A172 (cell line): ENCODE measurements around the gene FGD3. TPM values are rescaled to one million over a fixed set of nuclear protein-coding genes. Genes with fewer than 3 reads are reported as not detected.
"Not testable (repeated sequence)": the region's sequence is repeated elsewhere in the genome, so short reads cannot be mapped to it uniquely, and the experiment has no call there.

ENCODE experiments used
- DNase-seq: peaks from one replicate; pipeline ENCODE4 v3.0.0-alpha.2; 2015; ENCODE audit warnings: low spot score
- total RNA-seq: library from RNA; depleted of rRNA; stranded (reverse); fragments of >200 nt; shearing (Covaris generic); gene quantifications from 2 replicates; pipeline ENCODE4 v1.2.3, GENCODE V29; 2014

The FGD3 gene
- total RNA-seq, 1 experiment from 2014 or later: 0.10 TPM

DNA sequence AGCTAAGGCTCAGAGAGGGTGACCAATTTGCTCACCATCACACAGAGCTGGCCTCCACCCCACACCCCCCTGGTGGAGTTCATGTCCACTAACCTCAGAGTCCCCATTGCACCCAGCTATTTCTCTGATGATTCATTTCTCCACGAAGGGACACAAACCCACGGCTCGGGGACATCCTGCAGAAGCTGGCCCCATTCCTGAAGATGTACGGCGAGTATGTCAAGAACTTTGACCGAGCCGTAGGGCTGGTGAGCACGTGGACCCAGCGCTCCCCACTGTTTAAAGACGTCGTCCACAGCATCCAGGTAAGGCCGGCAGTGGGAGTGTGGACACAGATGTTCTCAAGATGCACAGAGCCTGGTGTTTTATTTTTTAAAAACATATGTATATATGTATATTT is 58.6 kb downstream of the FGD3 start:
- DNase-seq: no peak

DNA sequence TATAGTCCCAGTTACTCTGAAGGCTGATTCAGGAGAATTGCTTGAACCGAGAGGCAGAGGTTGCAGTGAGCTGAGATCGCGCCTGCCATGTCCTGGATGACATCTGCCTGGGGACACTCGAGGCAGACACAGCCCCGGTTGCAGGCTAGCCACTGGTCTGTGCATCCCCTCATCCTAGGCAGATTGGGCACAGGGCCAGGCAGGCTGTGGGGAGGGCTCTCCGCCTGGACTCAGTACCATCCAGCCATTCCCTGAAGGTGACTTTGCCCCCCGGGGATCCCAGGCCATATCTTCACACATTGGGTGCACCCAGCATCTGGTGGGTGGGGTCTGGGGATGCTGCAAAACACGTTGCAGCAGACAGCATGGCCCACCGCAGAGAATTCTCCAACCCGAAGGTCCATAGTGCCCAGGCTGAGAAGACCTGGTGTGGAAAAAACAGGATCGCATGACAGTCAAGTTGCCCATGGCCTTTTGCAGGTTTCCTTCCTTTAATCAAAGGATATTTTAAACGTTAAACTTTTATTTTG is 60.3 kb downstream of the FGD3 start:
- no peak for DNase-seq

DNA sequence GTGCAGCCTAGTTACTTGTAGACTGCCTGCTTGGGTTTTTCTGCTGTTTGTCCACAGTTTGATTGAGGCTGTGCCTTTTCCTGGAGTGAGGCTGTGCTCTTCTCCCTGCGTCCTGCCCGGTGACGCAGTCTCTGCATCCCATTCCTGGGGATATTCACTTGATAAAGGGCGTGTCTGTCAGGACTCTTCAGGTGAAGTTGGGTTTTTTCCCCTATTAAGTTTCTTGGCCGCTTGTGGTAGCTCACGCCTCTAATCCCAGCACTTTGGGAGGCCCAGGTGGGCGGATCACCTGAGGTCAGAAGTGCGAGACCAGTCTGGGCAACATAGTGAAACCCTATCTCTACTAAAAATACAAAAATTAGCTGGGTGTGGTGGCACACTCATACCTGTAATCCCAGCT is 61.1 kb downstream of the FGD3 start:
- DNase-seq: no peak

DNA sequence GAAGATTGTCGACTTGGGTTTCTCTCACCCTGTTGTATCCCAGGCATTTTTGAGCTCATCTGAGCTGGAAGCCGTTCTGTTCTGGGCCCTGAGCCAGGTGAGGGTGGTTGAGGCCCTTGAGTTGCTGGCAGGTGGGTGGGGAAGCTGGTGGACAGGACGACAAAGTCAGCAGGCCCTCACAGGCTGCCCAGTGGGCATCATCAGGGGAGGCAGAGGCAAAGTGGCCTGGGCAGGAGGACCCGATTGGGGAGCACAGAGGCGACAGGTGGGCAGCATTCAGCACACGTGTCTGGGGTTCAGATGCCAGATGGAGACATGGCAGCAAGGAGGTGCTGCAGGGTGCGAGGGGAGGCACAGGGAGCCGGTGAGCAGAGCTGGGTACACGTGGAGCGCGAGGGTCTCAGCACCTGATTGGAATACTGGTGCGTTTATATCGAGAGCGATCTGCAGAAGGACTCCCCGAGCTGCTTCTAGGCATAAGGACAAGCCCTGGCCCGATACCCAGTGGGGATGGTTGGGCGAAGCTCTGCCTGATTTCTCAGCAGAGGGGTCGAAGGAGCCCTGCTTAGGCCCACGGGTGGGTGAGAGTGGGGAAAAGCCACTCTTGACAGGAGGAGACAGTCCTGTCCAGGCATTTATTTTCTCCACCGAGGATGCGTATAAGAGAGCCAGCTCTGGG is 62.2 kb downstream of the FGD3 start:
- DNase-seq: no peak

DNA sequence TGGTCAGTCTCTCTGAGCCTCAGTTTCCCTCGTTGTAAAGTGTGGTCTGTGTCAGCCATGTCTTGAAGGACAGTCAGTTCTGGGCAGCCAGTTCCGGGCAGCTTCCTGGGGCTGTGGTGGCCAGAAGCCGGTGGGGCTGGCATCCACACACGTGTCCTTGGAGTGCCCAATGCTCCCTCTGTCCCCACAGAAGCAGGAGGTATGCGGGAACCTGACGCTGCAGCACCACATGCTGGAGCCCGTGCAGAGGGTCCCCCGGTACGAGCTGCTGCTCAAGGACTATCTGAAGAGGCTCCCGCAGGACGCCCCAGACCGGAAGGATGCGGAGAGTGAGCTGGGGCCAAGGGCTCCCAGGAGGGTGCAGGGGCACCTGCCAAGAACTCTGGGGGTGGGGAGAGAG is 62.7 kb downstream of the FGD3 start:
- no peak for DNase-seq

DNA sequence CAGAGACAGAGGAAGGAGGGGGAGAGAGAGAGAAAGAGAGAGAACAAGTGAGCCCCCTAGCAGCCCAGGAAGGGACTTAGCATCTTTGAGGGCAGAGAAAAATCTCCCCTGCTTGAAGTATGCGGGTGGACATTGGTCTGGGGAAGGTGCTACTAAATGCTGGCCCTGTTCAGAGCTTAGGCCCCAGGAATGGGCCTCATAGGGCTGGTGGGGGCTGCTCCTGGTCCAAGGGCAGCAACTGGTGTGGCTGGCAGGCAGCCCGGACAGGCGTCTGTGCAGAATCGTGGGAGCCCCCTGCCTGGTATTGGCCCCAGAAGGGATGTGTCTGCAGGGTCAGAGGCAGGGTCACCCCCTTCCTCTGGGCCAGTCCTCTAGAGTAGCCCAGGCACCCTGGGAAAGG is 63.4 kb downstream of the FGD3 start:
- no peak for DNase-seq

DNA sequence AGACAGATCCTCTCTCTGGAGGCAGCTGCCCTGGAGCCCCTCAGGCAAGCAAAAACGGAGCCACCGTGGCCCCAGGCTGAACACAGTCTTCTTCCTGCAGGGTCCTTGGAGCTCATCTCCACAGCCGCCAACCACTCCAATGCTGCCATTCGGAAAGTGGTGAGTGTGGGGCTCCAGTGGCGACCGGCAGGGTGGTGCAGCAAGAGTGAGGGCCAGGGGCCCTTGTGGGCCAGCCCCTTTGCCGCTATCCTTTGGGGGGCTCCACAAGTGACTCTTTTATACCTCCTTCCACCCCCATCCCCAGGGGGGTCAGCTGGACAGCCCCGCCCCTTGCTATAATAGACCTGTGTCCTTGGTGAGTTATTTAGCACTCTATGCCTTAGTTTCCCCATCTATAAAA is 63.8 kb downstream of the FGD3 start:
- no peak for DNase-seq

DNA sequence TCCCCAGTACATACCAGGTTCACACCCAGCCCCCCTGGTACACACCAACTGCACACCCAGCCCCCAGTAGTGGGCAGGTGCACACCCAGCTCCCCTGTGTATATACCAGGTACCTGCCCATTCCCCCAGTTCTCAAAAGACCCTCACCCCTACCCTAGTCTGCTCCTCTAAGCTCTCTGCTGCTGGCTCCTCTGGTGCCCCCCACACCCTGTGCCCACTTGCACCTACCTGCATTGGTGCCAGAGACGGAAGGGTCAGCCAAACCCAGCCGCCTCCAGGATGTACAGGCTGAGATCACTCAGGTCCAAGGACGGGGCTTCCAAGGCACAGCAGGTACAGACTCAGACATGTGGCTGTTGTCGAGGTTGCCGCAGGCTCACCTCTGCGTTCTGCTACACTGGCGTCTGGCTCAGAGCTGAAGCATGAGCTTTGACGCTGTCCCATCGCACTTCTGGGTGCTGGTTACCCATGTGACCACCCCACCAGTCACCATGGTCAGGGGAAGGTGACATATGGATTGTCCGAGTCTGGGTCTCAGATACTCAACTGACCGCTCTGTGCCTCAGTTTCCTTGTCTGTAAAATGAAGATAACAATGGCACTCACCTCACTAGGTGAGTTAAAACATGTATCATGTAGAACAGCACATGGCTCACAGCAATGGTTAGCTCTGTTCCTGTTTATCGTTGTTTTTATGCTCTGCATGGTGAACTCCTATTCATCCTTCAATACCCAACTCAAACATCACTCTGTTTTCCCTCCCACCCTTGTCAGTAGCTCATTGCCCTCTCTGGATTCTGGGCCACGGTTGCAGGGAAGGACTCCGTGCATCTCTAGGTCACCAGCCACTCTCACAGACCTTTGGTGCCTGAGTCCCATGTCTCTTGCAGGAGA is 65.9 kb downstream of the FGD3 start:
- DNase-seq: no peak

DNA sequence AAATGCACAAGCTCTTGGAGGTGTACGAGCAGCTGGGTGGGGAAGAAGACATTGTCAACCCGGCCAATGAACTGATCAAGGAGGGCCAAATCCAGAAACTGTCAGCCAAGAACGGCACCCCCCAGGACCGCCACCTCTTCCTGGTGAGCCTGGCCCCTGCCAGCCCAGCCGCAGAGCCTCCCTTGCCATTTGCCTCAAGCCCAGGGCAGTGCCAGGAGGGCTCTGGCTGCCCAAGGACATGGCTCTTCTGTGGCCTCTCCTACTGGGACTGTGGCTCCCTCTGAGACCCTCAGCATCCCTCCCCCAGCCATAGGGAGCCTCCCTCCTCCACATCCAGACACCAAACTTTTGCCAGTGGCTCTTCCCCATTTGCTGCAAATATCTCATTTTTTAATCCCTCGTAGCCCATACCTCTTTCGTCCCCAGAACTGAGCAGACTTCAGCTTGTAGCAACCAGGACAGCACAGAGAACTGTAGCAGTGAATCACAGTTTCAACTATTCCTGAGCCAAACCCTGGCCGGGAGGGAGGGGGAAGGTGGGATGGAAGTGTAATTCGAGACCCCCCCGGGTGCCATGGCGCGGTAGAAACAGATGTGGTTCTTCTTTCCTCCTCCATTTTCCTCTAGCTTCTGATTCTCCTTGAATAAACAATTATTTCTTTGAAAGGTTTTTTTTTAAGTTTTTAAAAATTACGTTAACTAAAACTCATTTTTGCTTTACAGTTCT is 66.7 kb downstream of the FGD3 start:
- DNase-seq: no peak

DNA sequence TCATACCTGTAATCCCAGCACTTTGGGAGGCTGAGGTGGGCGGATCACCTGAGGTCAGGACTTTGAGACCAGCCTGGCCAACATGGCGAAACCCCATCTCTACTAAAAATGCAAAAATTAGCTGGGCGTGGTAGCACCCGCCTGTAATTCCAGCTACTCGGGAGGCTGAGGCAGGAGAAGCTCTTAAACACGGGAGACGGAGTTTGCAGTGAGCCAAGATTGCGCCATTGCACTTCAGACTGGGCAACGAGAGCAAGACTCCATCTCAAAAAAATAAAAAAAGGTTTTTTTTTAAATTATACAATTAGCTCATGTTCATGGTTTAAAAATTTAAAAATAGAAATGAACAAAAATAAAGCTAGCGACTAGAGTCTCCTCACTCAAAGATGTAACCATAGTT is 67.9 kb downstream of the FGD3 start:
- not testable (repeated sequence) for DNase-seq

DNA sequence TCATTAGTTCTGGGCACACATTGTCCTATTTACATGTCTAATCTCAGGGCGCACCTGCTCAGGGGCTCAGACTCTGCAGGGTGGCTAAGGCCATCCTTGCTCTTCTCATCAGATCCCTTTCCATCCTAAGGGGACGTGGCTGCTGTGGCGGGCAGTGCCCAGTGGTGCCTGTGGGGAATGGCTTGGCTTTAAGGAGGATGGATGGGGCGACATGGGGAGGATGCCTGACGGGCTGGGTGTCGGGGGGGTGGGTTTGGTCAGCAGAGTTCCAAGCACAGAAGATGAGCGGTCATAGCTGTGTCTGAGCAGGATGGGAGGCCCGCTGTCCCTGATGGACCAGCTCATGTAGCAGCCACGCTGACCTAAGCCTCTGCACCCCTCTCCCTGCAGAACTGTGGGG is 70.3 kb downstream of the FGD3 start:
- no peak for DNase-seq

DNA sequence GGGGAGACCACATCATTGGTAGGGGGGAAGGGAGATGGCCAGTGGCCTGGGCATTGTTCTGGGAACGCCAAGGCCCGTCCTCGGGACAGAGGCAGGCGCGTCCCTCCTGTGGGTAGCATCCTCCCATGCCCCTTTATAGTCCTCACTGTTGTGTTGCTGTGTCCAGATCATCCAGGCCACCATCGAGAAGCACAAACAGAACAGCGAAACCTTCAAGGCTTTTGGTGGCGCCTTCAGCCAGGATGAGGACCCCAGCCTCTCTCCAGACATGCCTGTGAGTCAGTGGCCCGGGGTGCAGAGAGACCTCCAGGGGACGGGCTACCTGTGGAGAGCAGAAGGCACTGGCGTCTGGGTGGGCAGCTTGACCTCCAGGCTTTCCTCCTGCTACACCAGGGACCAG is 72.8 kb downstream of the FGD3 start:
- DNase-seq: no peak

DNA sequence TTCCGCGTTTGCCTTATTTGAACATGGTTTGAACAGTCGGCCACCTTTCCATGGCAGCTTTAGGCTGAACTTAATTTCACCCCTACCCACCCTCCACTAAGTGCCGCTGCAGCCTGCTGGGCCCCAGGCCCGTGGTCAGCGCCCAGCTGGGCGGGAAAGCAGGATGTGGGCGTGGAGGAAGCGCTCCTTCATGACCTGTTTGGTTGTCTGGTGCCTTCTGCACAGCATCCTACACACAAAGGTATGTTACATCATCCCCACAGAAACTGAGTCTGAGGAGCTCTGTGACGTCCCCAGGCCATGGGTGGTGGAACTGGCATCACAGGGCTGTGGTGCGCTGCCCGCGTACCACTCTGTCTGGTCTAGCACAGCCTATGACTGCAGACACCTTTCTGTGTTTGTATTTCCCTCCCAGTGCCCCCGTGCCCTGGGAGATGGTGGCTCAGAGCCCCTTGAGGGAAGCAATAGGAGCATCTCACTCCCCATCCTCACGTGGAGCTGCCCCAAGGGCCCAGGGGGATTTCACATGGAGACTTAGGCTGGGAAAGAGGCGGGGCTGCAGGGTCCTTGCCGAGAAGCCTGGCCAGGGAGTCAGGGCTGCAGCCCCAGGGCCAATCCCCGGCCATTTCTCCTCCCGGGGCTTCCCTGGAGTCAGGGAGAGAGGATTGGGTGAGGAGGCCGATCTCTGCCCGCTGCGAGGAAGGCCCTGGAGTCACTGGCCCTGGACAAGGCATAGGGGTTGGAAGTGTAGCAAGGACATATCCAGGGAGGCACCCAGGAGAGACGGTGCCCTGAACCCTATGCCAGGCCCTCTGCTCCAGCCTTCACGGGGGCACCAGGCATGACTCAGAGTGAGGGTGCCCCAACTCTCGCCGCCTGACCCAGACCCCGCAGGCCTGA is 73.7 kb downstream of the FGD3 start:
- DNase-seq: peak; percentile 14

DNA sequence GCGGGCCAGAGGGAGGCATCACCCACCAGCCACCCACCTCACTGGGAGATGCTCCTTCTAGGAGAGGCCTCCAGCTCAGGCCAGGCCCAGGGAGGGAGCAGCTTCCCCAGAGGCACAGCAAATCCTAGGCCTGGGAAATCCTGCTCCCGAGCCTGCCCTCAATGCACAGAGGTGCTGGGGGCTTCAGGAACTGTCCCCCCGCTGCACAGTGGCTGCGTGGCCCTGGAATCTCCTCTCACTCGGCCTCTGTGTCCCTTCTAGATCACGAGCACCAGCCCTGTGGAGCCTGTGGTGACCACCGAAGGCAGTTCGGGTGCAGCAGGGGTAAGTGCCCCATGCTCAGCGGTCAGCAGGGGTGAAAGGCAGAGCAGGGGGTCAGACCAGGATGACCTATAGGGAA is 74.7 kb downstream of the FGD3 start:
- DNase-seq: no peak

DNA sequence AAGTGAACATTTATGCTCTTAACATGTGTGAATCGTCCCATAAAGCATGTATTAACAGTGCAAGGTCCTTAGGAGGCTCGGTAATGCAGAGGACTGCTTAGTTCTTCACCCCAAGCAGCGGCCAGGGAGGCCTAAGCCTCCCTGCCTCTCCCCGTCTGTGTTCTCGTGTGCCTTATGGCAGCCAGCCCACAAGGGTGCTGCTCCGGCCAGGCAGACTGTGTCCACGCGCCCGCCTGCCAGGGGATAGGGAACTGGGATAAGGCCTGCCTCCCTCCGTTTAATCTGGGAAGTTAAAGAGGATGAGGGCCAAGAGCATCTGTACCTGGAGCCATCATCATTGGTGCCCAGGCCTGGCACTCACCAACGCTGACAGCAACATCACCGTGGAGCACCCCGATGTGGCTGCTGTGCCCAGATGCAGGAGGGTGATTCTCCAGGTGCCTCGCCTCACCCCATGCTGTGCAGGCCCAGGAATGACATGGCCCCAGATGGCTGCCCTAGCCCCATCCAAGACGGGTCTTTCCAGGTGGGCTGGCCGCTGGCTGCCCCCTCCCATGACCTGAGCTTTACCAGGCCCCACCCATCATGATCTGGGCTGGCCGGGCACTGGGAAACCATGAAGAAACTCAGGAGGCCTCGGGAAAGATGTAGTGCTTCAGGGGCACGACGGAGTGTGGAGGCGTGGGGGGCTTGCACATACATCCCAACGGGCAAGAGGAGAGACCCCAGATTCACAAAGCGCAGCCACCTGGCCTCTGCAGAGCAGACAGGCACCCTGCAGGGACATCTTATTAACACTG is 75.6 kb downstream of the FGD3 start:
- no peak for DNase-seq

DNA sequence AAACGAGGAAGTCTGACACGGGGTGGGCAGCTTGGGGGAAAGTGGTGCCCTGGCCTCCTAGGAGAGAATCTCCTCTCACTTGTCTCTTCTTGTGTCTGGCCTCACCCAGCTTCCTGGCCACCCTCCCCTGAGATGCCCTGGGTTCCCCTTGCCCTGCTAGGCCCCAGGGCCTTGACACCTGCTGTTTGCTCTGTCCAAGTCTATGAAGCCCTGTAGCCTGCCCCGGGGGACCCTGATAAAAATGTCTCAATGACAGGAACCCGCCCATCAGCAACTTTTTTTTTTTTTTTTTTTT is 76.1 kb downstream of the FGD3 start:
- DNase-seq: no peak

DNA sequence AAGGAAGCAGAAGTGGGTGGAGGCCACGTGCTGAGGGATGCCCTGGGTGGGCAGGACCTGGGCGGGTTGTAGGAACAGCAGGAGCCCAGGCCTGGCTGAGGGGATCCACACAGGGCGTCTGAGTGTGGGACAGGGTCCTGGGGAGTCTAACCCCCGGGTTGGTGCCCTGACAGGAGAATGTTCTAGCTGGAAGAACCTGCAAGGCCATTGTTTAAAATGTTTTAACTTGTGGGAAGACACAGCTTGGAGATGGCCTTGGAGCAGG is 77.3 kb downstream of the FGD3 start:
- no peak for DNase-seq

DNA sequence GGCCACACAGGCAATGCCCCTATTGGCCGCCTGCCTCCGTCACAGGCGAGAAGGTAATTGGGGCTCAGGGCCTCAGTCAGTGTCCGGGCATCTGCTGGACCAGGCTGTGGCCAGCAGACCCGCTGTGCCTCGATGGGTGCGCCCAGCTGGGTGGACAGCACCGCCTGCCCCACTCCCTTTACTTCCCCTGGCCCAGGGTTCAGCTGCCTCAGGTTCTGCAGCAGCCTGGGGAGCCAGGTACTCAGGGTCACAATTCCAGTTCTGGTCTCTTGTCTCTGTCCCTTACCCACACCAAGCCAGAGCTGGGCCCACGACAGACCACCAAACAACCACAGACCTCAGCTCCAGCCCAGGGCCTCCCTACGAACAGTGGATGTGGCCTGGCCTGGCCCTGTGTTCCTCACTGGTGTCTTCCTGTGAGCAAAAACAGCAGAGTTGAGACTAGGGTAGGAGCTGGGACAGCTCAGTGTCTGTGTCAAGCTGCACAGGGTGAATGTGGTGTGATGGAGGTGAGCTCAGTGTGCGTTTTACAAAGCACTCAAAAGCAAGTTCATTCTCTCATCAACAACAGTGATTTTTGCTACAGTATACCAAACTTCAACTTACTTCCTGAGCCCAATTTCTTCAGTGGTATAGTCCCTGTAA is 77.8 kb downstream of the FGD3 start:
- no peak for DNase-seq

DNA sequence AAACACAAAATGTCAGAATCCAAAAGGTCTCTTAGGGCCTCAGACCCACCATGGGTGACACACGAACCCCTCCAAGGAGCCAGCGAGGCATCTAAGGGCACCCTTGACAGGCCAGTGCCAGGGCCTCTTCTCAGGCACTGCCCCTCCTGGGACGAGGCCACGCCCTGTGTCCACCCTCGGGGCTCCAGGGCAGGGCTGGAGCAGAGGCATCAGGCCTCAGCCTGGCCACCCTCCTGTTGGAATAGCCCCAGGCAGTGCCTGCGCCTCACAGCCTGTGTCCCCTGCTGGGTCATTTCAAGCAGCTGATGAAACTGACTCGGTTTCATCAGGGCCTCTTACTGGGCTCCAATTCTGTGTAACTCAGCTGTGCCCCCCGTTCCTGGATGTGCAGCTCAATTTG is 78.4 kb downstream of the FGD3 start:
- no peak for DNase-seq

DNA sequence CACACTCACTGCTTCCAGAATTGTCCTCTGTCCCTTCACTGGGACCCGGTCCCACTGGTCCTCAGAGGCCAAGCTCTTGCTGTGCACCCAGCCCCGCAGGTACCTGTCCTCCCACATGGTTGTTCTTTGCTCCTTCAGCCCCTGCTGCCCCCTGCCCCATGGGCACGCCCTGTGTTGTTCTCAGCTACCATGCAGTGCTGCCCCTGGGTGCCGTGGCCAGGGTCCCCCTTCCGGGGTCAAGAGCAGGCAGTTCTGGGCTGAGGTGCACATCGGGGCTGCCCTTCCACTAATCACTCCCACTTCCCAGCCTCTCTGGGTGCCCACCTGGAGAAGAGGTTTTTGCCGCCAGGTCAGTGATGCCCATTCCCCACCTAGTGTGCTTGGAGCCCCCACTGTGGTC is 79.3 kb downstream of the FGD3 start:
- no peak for DNase-seq

DNA sequence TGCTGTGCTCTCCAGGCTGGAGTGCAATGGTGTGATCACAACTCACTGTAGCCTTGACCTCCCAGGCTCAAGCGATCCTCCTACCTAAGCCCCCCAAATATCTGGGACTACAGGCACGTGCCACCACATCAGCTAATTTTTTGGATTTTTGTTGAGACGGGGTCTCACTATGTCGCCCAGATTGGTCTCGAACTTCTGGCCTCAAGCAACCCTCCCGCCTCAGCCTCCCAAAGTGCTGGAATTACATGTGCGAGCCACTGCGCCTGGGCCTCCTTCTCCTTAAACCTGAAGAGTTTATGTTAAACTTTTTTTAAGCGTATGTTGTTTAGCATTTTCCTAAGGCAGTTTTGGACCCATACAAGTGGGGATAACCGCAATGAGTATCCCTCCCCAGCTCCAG is 80.4 kb downstream of the FGD3 start:
- DNase-seq: no peak
